GM12872 (cell line): Measurements from ENCODE around the gene HNRNPA3.

Experiments used
- CTCF ChIP-seq: IDR thresholded peaks from 3 replicates; pipeline ENCODE4 v1.5.1; 2011; ENCODE audit warnings: low read depth, mild to moderate bottlenecking, low read length, moderate library complexity; ENCODE audit not compliant: insufficient read depth

HNRNPA3 gene

GRCh38 chr2:177217247-177217843, 4.8 kb downstream of the HNRNPA3 start:
- no peak for TF ChIP-seq CTCF

- no peak for TF ChIP-seq CTCF
Measured at GRCh38 chr2:177221534-177221933, 8.9 kb downstream of the HNRNPA3 start.

- no peak for TF ChIP-seq CTCF
Measured at GRCh38 chr2:177221970-177222369, 9.4 kb downstream of the HNRNPA3 start.

- TF ChIP-seq CTCF = no peak
Measured at GRCh38 chr2:177225965-177226360, 13.4 kb downstream of the HNRNPA3 start.

- TF ChIP-seq CTCF = no peak
Measured at GRCh38 chr2:177229442-177230242, 17.0 kb downstream of the HNRNPA3 start.

- TF ChIP-seq CTCF = no peak
Measured at GRCh38 chr2:177231270-177231669, 18.7 kb downstream of the HNRNPA3 start.

GRCh38 chr2:177232098-177232704, 19.6 kb downstream of the HNRNPA3 start:
- no peak for TF ChIP-seq CTCF
